WTC11 (cell line): ENCODE measurements around the gene ZNF574.

Experiments used
- ETV6 ChIP-seq: sonication (generic); formaldehyde crosslinking; IDR thresholded peaks from 2 replicates; pipeline ENCODE4 v1.8.1; 2022; ENCODE audit warnings: mild to moderate bottlenecking, missing genetic modification reagents
- NFYB ChIP-seq: sonication (generic); formaldehyde crosslinking; conservative IDR thresholded peaks from 2 replicates; pipeline ENCODE4 v1.8.0; 2022; ENCODE audit warnings: low read depth, missing genetic modification reagents
- NR1H2 ChIP-seq: sonication (generic); formaldehyde crosslinking; IDR thresholded peaks from 2 replicates; pipeline ENCODE4 v1.9.0; 2021; ENCODE audit warnings: mild to moderate bottlenecking, moderate library complexity, missing genetic modification reagents
- SMAD3 ChIP-seq: sonication (generic); formaldehyde crosslinking; IDR thresholded peaks from 2 replicates; pipeline ENCODE4 v1.8.0; 2022; ENCODE audit warnings: missing genetic modification reagents, mild to moderate bottlenecking, borderline replicate concordance
- SP1 ChIP-seq: sonication (generic); formaldehyde crosslinking; conservative IDR thresholded peaks from 2 replicates; pipeline ENCODE4 v1.8.1; 2022; ENCODE audit warnings: missing genetic modification reagents
- ZNF121 ChIP-seq: sonication (generic); formaldehyde crosslinking; IDR thresholded peaks from 2 replicates; pipeline ENCODE4 v1.8.0; 2023; ENCODE audit warnings: missing genetic modification reagents
- ZNF232 ChIP-seq: sonication (generic); formaldehyde crosslinking; IDR thresholded peaks from 2 replicates; pipeline ENCODE4 v1.8.0; 2022; ENCODE audit warnings: mild to moderate bottlenecking, missing genetic modification reagents
- TF ChIP-seq, protein P1 (sequence below): sonication (generic); formaldehyde crosslinking; IDR thresholded peaks from 2 replicates; pipeline ENCODE4 v1.8.1; 2023; ENCODE audit warnings: mild to moderate bottlenecking, missing genetic modification reagents
- TF ChIP-seq, protein P2 (sequence below): fragments of 200-600 bp; IDR thresholded peaks from 2 replicates; pipeline ENCODE4 v1.8.0; 2022; ENCODE audit warnings: antibody characterized with exemption
- TF ChIP-seq, protein P3 (sequence below): sonication (generic); formaldehyde crosslinking; IDR thresholded peaks from 2 replicates; pipeline ENCODE4 v1.8.0; 2023; ENCODE audit warnings: missing genetic modification reagents, mild to moderate bottlenecking, borderline replicate concordance

DNA sequence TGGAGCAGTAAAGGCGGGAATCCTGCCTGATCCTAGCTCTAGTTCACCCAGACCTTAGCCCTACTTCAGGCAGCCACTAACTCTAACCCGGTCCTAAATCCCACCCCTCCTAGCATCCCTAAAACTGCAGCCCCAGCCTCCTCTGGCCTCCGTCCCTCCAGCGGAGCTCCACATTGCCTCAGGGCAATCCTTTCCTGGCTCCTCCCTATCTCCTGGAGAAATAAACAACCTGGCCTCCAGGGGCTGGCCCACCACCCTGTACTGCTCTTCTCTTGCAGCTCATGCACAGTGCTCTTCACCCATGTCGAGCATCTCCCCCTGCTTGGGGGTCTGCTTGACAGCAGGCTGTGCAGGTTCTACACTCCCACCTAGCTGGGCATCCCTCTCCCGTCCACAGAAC is 49.6 kb downstream of the ZNF574 start:
- TF ChIP-seq, protein P1, sequence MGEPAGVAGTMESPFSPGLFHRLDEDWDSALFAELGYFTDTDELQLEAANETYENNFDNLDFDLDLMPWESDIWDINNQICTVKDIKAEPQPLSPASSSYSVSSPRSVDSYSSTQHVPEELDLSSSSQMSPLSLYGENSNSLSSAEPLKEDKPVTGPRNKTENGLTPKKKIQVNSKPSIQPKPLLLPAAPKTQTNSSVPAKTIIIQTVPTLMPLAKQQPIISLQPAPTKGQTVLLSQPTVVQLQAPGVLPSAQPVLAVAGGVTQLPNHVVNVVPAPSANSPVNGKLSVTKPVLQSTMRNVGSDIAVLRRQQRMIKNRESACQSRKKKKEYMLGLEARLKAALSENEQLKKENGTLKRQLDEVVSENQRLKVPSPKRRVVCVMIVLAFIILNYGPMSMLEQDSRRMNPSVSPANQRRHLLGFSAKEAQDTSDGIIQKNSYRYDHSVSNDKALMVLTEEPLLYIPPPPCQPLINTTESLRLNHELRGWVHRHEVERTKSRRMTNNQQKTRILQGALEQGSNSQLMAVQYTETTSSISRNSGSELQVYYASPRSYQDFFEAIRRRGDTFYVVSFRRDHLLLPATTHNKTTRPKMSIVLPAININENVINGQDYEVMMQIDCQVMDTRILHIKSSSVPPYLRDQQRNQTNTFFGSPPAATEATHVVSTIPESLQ, result no peak
- TF ChIP-seq ETV6 (CRISPR knock-in tag), result no peak
- TF ChIP-seq, protein P2, sequence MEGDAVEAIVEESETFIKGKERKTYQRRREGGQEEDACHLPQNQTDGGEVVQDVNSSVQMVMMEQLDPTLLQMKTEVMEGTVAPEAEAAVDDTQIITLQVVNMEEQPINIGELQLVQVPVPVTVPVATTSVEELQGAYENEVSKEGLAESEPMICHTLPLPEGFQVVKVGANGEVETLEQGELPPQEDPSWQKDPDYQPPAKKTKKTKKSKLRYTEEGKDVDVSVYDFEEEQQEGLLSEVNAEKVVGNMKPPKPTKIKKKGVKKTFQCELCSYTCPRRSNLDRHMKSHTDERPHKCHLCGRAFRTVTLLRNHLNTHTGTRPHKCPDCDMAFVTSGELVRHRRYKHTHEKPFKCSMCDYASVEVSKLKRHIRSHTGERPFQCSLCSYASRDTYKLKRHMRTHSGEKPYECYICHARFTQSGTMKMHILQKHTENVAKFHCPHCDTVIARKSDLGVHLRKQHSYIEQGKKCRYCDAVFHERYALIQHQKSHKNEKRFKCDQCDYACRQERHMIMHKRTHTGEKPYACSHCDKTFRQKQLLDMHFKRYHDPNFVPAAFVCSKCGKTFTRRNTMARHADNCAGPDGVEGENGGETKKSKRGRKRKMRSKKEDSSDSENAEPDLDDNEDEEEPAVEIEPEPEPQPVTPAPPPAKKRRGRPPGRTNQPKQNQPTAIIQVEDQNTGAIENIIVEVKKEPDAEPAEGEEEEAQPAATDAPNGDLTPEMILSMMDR, result no peak
- TF ChIP-seq, protein P3, sequence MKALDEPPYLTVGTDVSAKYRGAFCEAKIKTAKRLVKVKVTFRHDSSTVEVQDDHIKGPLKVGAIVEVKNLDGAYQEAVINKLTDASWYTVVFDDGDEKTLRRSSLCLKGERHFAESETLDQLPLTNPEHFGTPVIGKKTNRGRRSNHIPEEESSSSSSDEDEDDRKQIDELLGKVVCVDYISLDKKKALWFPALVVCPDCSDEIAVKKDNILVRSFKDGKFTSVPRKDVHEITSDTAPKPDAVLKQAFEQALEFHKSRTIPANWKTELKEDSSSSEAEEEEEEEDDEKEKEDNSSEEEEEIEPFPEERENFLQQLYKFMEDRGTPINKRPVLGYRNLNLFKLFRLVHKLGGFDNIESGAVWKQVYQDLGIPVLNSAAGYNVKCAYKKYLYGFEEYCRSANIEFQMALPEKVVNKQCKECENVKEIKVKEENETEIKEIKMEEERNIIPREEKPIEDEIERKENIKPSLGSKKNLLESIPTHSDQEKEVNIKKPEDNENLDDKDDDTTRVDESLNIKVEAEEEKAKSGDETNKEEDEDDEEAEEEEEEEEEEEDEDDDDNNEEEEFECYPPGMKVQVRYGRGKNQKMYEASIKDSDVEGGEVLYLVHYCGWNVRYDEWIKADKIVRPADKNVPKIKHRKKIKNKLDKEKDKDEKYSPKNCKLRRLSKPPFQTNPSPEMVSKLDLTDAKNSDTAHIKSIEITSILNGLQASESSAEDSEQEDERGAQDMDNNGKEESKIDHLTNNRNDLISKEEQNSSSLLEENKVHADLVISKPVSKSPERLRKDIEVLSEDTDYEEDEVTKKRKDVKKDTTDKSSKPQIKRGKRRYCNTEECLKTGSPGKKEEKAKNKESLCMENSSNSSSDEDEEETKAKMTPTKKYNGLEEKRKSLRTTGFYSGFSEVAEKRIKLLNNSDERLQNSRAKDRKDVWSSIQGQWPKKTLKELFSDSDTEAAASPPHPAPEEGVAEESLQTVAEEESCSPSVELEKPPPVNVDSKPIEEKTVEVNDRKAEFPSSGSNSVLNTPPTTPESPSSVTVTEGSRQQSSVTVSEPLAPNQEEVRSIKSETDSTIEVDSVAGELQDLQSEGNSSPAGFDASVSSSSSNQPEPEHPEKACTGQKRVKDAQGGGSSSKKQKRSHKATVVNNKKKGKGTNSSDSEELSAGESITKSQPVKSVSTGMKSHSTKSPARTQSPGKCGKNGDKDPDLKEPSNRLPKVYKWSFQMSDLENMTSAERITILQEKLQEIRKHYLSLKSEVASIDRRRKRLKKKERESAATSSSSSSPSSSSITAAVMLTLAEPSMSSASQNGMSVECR, result no peak
- TF ChIP-seq SP1 (CRISPR knock-in tag), result no peak
- TF ChIP-seq ZNF232 (CRISPR knock-in tag), result no peak
- no peak for TF ChIP-seq ZNF121
- no peak for TF ChIP-seq NFYB (CRISPR knock-in tag)
- no peak for TF ChIP-seq SMAD3
- TF ChIP-seq NR1H2 (CRISPR knock-in tag), result no peak
